Measurements from ENCODE around the gene AASDHPPT. TPM values are rescaled to one million over a fixed set of nuclear protein-coding genes. Genes with fewer than 3 reads are reported as not detected.

The AASDHPPT gene
- total RNA-seq, 2 donors from 2014 or later, result 17.4 to 17.5 TPM

GRCh38 chr11:106101370-106101769 is 23.9 kb downstream of the AASDHPPT start:
- no peaks in the 10 kb centered on the region for H3K9me3 ChIP-seq
- intact Hi-C loops (cut with DNase I), result no loop called here

GRCh38 chr11:106101819-106102218 is 24.4 kb downstream of the AASDHPPT start:
- H3K9me3 ChIP-seq, result no peaks in the 10 kb centered on the region
- H3K27me3 ChIP-seq, result no peaks in the 10 kb centered on the region
- DNase-seq, result no peak
- H3K9ac ChIP-seq (ENCODE audit: low read depth in 2 of 2, low read length in 2 of 2), result no peak overlapping the region
- no peak for TF ChIP-seq CTCF (IDR thresholded peaks at IDR 0.05)
- no peaks in the 10 kb centered on the region for H3K4me1 ChIP-seq
- no peaks in the 10 kb centered on the region for H3K36me3 ChIP-seq
- H3K4me3 ChIP-seq, result no peak overlapping the region
- intact Hi-C loops (cut with DNase I), result no loop called here
- no peak overlapping the region for H3K27ac ChIP-seq

More at GRCh38 chr11:106101370-106101769, 23.9 kb downstream of the AASDHPPT start:
- TF ChIP-seq CTCF (IDR thresholded peaks at IDR 0.05), result no peak
- H3K27ac ChIP-seq, result no peak overlapping the region
- H3K9ac ChIP-seq (ENCODE audit: low read depth in 2 of 2, low read length in 2 of 2), result no peak overlapping the region
- H3K4me1 ChIP-seq, result no peaks in the 10 kb centered on the region
- no peaks in the 10 kb centered on the region for H3K27me3 ChIP-seq
- H3K36me3 ChIP-seq, result no peaks in the 10 kb centered on the region
- no peak overlapping the region for H3K4me3 ChIP-seq
- no peak for DNase-seq

- no peak overlapping the region for H3K9ac ChIP-seq (ENCODE audit: low read depth in 2 of 2, low read length in 2 of 2)
- intact Hi-C loops (cut with DNase I), result no loop called here
- no peaks in the 10 kb centered on the region for H3K27me3 ChIP-seq
- no peaks in the 10 kb centered on the region for H3K36me3 ChIP-seq
- TF ChIP-seq CTCF (IDR thresholded peaks at IDR 0.05), result no peak
- no peak for DNase-seq
- H3K4me1 ChIP-seq, result no peaks in the 10 kb centered on the region
- H3K4me3 ChIP-seq, result no peak overlapping the region
- no peak overlapping the region for H3K27ac ChIP-seq
- H3K9me3 ChIP-seq, result no peaks in the 10 kb centered on the region
Observed at GRCh38 chr11:106105986-106106385, 28.5 kb downstream of the AASDHPPT start.

- no peak for DNase-seq
- no peaks in the 10 kb centered on the region for H3K27me3 ChIP-seq
- intact Hi-C loops (cut with DNase I), result no loop called here
- H3K36me3 ChIP-seq, result no peaks in the 10 kb centered on the region
- no peaks in the 10 kb centered on the region for H3K9me3 ChIP-seq
- TF ChIP-seq CTCF (IDR thresholded peaks at IDR 0.05), result no peak
- no peak overlapping the region for H3K27ac ChIP-seq
- no peak overlapping the region for H3K9ac ChIP-seq (ENCODE audit: low read depth in 2 of 2, low read length in 2 of 2)
- H3K4me1 ChIP-seq, result no peaks in the 10 kb centered on the region
- no peak overlapping the region for H3K4me3 ChIP-seq
Observed at GRCh38 chr11:106121570-106122320, 44.3 kb downstream of the AASDHPPT start.

- H3K9me3 ChIP-seq, result no peaks in the 10 kb centered on the region
- TF ChIP-seq CTCF (IDR thresholded peaks at IDR 0.05), result no peak
- intact Hi-C loops (cut with DNase I), result no loop called here
- H3K4me3 ChIP-seq, result no peak overlapping the region
- no peak overlapping the region for H3K9ac ChIP-seq (ENCODE audit: low read depth in 2 of 2, low read length in 2 of 2)
- DNase-seq, result no peak
- H3K36me3 ChIP-seq, result no peaks in the 10 kb centered on the region
- no peak overlapping the region for H3K27ac ChIP-seq
- no peaks in the 10 kb centered on the region for H3K4me1 ChIP-seq
- H3K27me3 ChIP-seq, result no peaks in the 10 kb centered on the region
Observed at GRCh38 chr11:106127604-106128003, 50.1 kb downstream of the AASDHPPT start.

Data from colonic mucosa (tissue), 4 donors.